WTC11 (cell line): ENCODE measurements around the gene TMED1. TPM values are rescaled to one million over a fixed set of nuclear protein-coding genes. Genes with fewer than 3 reads are reported as not detected.

Experiments
- ATF2 ChIP-seq: sonication (generic); formaldehyde crosslinking; IDR thresholded peaks from 2 replicates; pipeline ENCODE4 v1.8.1; 2022; ENCODE audit warnings: low read depth, missing genetic modification reagents, borderline replicate concordance
- CBFB ChIP-seq: sonication (generic); formaldehyde crosslinking; IDR thresholded peaks from 2 replicates; pipeline ENCODE4 v1.8.1; 2022; ENCODE audit warnings: mild to moderate bottlenecking, low read depth, missing genetic modification reagents
- CREB1 ChIP-seq: sonication (generic); formaldehyde crosslinking; IDR thresholded peaks from 2 replicates; pipeline ENCODE4 v1.8.0; 2023; ENCODE audit warnings: mild to moderate bottlenecking, missing genetic modification reagents
- CREM ChIP-seq: sonication (generic); formaldehyde crosslinking; IDR thresholded peaks from 2 replicates; pipeline ENCODE4 v1.8.1; 2022; ENCODE audit warnings: mild to moderate bottlenecking, missing genetic modification reagents, moderate library complexity
- EMX1 ChIP-seq: fragments of 250-450 bp; sonication (Bioruptor Pico); IDR thresholded peaks from 2 replicates; pipeline ENCODE4 v1.8.0; 2021; ENCODE audit warnings: mild to moderate bottlenecking
- ERG ChIP-seq: fragments of 250-450 bp; sonication (Bioruptor Pico); IDR thresholded peaks from 2 replicates; pipeline ENCODE4 v1.8.0; 2021; ENCODE audit warnings: mild to moderate bottlenecking
- ETV6 ChIP-seq: sonication (generic); formaldehyde crosslinking; IDR thresholded peaks from 2 replicates; pipeline ENCODE4 v1.8.1; 2022; ENCODE audit warnings: mild to moderate bottlenecking, missing genetic modification reagents
- FOXK1 ChIP-seq: sonication (generic); formaldehyde crosslinking; IDR thresholded peaks from 2 replicates; pipeline ENCODE4 v1.8.0; 2022; ENCODE audit warnings: mild to moderate bottlenecking, moderate library complexity, missing genetic modification reagents
- FOXP4 ChIP-seq: sonication (generic); formaldehyde crosslinking; IDR thresholded peaks from 2 replicates; pipeline ENCODE4 v1.8.0; 2022; ENCODE audit warnings: mild to moderate bottlenecking, missing genetic modification reagents
- GRHL2 ChIP-seq: fragments of 250-450 bp; sonication (Bioruptor Pico); IDR thresholded peaks from 2 replicates; pipeline ENCODE4 v1.8.0; 2022; ENCODE audit warnings: mild to moderate bottlenecking, moderate library complexity; ENCODE audit not compliant: insufficient replicate concordance, severe bottlenecking
- HMGA2 ChIP-seq: fragments of 250-450 bp; sonication (Bioruptor Pico); IDR thresholded peaks from 2 replicates; pipeline ENCODE4 v1.4.0; 2021; ENCODE audit warnings: mild to moderate bottlenecking, moderate library complexity
- JAZF1 ChIP-seq: fragments of 250-450 bp; sonication (Bioruptor Pico); IDR thresholded peaks from 2 replicates; pipeline ENCODE4 v1.9.0; 2021; ENCODE audit warnings: moderate library complexity, mild to moderate bottlenecking, inconsistent platforms
- MAX ChIP-seq: sonication (generic); formaldehyde crosslinking; IDR thresholded peaks from 2 replicates; pipeline ENCODE4 v1.8.0; 2022; ENCODE audit warnings: mild to moderate bottlenecking, missing genetic modification reagents
- MXD4 ChIP-seq: fragments of 250-450 bp; sonication (Bioruptor Pico); IDR thresholded peaks from 2 replicates; pipeline ENCODE4 v1.8.0; 2021; ENCODE audit warnings: mild to moderate bottlenecking, moderate library complexity, borderline replicate concordance
- NFATC4 ChIP-seq: fragments of 250-450 bp; sonication (Bioruptor Pico); IDR thresholded peaks from 2 replicates; pipeline ENCODE4 v1.9.0; 2021; ENCODE audit warnings: mild to moderate bottlenecking
- NR1H2 ChIP-seq: sonication (generic); formaldehyde crosslinking; IDR thresholded peaks from 2 replicates; pipeline ENCODE4 v1.9.0; 2021; ENCODE audit warnings: mild to moderate bottlenecking, moderate library complexity, missing genetic modification reagents
- PREB ChIP-seq: sonication (generic); formaldehyde crosslinking; IDR thresholded peaks from 2 replicates; pipeline ENCODE4 v1.8.1; 2022; ENCODE audit warnings: mild to moderate bottlenecking, missing genetic modification reagents, moderate library complexity, borderline replicate concordance
- RORB ChIP-seq: fragments of 250-450 bp; sonication (Bioruptor Pico); IDR thresholded peaks from 2 replicates; pipeline ENCODE4 v1.9.0; 2021; ENCODE audit warnings: mild to moderate bottlenecking
- SP1 ChIP-seq: sonication (generic); formaldehyde crosslinking; conservative IDR thresholded peaks from 2 replicates; pipeline ENCODE4 v1.8.1; 2022; ENCODE audit warnings: missing genetic modification reagents
- TEAD1 ChIP-seq: sonication (generic); formaldehyde crosslinking; IDR thresholded peaks from 2 replicates; pipeline ENCODE4 v1.8.0; 2022; ENCODE audit warnings: mild to moderate bottlenecking, missing genetic modification reagents
- TEAD4 ChIP-seq: sonication (generic); formaldehyde crosslinking; IDR thresholded peaks from 2 replicates; pipeline ENCODE4 v1.8.0; 2022; ENCODE audit warnings: mild to moderate bottlenecking, missing genetic modification reagents
- TP53 ChIP-seq: sonication (generic); formaldehyde crosslinking; IDR thresholded peaks from 2 replicates; pipeline ENCODE4 v1.8.1; 2023; ENCODE audit warnings: mild to moderate bottlenecking, missing genetic modification reagents
- USF1 ChIP-seq: sonication (generic); formaldehyde crosslinking; IDR thresholded peaks from 2 replicates; pipeline ENCODE4 v1.8.0; 2022; ENCODE audit warnings: mild to moderate bottlenecking, missing genetic modification reagents
- ZNF121 ChIP-seq: sonication (generic); formaldehyde crosslinking; IDR thresholded peaks from 2 replicates; pipeline ENCODE4 v1.8.0; 2023; ENCODE audit warnings: missing genetic modification reagents
- ZNF219 ChIP-seq: sonication (generic); formaldehyde crosslinking; IDR thresholded peaks from 2 replicates; pipeline ENCODE4 v1.8.0; 2023; ENCODE audit warnings: missing genetic modification reagents, mild to moderate bottlenecking, borderline replicate concordance
- ZNF263 ChIP-seq: sonication (generic); formaldehyde crosslinking; IDR thresholded peaks from 2 replicates; pipeline ENCODE4 v1.8.1; 2022; ENCODE audit warnings: low read depth, mild to moderate bottlenecking, moderate library complexity, missing genetic modification reagents
- ZNF317 ChIP-seq: sonication (generic); formaldehyde crosslinking; IDR thresholded peaks from 2 replicates; pipeline ENCODE4 v1.8.1; 2023; ENCODE audit warnings: low read depth, mild to moderate bottlenecking, moderate library complexity, missing genetic modification reagents, borderline replicate concordance
- ZNF396 ChIP-seq: fragments of 250-450 bp; sonication (Bioruptor Pico); IDR thresholded peaks from 2 replicates; pipeline ENCODE4 v1.8.0; 2021; ENCODE audit warnings: mild to moderate bottlenecking, moderate library complexity, borderline replicate concordance
- ZNF512 ChIP-seq: sonication (generic); formaldehyde crosslinking; IDR thresholded peaks from 2 replicates; pipeline ENCODE4 v1.8.1; 2022; ENCODE audit warnings: missing genetic modification reagents, borderline replicate concordance
- total RNA-seq: library from RNA; stranded (reverse); gene quantifications from 3 replicates; pipeline ENCODE4 v1.2.3, GENCODE V29; 2021

The TMED1 gene
- total RNA-seq, 1 experiment from 2014 or later = 28.5 TPM

- no peak for TF ChIP-seq RORB (CRISPR knock-in tag)
- TF ChIP-seq TP53 (CRISPR knock-in tag) = peak; percentile 88; the same call in 1 of the 2 replicates
- no peak; the same call in 1 of the 2 replicates for TF ChIP-seq PREB
- peak; percentile 72; the same call in 1 of the 2 replicates for TF ChIP-seq EMX1 (CRISPR knock-in tag)
- no peak for TF ChIP-seq CBFB (CRISPR knock-in tag)
- TF ChIP-seq USF1 (CRISPR knock-in tag) = peak; percentile 95
- TF ChIP-seq ERG = peak; percentile 3; the same call in 1 of the 2 replicates
- peak; percentile 92 for TF ChIP-seq TEAD4 (CRISPR knock-in tag)
- TF ChIP-seq FOXP4 = peak; percentile 92
- TF ChIP-seq ETV6 = peak; percentile 81
- no peak for TF ChIP-seq MXD4 (CRISPR knock-in tag)
- TF ChIP-seq CREM (CRISPR knock-in tag) = peak; percentile 72; the same call in 1 of the 2 replicates
- TF ChIP-seq GRHL2 (CRISPR knock-in tag) = no peak
- peak; percentile 79; the same call in 1 of the 2 replicates for TF ChIP-seq FOXK1
- TF ChIP-seq JAZF1 (CRISPR knock-in tag) = no peak
- peak; percentile 96 for TF ChIP-seq CREB1
- TF ChIP-seq ZNF512 (CRISPR knock-in tag) = 0 out of 2 replicates have a peak, but pooled peaks have one; percentile 31
- TF ChIP-seq ZNF219 (CRISPR knock-in tag) = peak; percentile 96
- TF ChIP-seq ZNF396 (CRISPR knock-in tag) = no peak
- no peak for TF ChIP-seq HMGA2 (CRISPR knock-in tag)
- TF ChIP-seq ZNF263 = peak; percentile 34; the same call in 1 of the 2 replicates
- peak; percentile 54; the same call in 1 of the 2 replicates for TF ChIP-seq SP1 (CRISPR knock-in tag)
- TF ChIP-seq ZNF317 = 0 out of 2 replicates have a peak, but pooled peaks have one; percentile 48
- TF ChIP-seq NFATC4 (CRISPR knock-in tag) = no peak
- TF ChIP-seq ZNF121 (CRISPR knock-in tag) = no peak
- peak; percentile 94 for TF ChIP-seq TEAD1 (CRISPR knock-in tag)
- peak; percentile 100 for TF ChIP-seq MAX (CRISPR knock-in tag)
- peak; percentile 92; the same call in 1 of the 2 replicates for TF ChIP-seq ATF2 (CRISPR knock-in tag)
- TF ChIP-seq NR1H2 (CRISPR knock-in tag) = peak; percentile 82; the same call in 1 of the 2 replicates
Measured at GRCh38 chr19:10836479-10837330, 693 bp upstream of the TMED1 start (continued).
